ENCODE results near the gene TUT7. TPM values are rescaled to one million over a fixed set of nuclear protein-coding genes. Genes with fewer than 3 reads are reported as not detected.
"Not testable (repeated sequence)": the region's sequence is repeated elsewhere in the genome, so short reads cannot be mapped to it uniquely, and the experiment has no call there.

The TUT7 gene
- total RNA-seq, 1 experiment from 2014 or later, result 37.4 TPM

DNA sequence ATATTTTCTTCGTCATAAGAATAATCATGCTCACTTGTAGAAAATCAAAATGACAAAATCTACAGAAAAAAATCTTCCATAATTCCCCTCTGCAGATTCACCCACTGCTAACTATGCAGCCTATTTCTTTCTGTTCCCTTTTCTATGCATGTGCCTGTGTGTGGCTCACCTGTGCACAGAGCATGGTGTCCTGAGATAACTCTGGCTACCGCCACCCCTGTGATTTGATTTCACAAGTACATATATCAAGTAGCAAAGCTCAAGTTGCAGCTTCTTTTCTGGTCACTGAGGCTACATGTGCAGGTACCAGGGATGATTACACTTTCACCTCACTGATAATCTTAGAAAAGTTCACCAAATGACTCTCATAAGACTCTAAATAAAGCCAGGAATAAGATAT lies 53.5 kb downstream of the TUT7 start:
- peaks cover 96% of the 10 kb centered on the region for H3K36me3 Mint-ChIP-seq (ENCODE audit: insufficient read depth, unreplicated experiment)
- no peak for DNase-seq (ENCODE audit: unreplicated experiment)
- H3K27ac Mint-ChIP-seq (ENCODE audit: low read depth, unreplicated experiment), result no peak overlapping the region
- CTCF ChIA-PET, result no interaction called here
- peaks cover 23% of the 10 kb centered on the region for H3K4me1 Mint-ChIP-seq (ENCODE audit: insufficient read depth, unreplicated experiment)
- POLR2A ChIA-PET, result interaction anchor here (0.8 to 2.6 kb wide), 2 partner anchors 7 to 18 kb away, joined by 5 to 7 read pairs; partner anchors contain the start of gene ISCA1
- TF ChIP-seq CTCF (IDR thresholded peaks at IDR 0.05; ENCODE audit: unreplicated experiment), result no peak
- no peak overlapping the region for H3K4me3 Mint-ChIP-seq (ENCODE audit: unreplicated experiment)
- no peaks in the 10 kb centered on the region for H3K9me3 Mint-ChIP-seq (ENCODE audit: unreplicated experiment)
- no TSS peak for BruUV-seq (replicated peaks)
- H3K27me3 Mint-ChIP-seq (ENCODE audit: insufficient read depth, unreplicated experiment), result no peaks in the 10 kb centered on the region
- intact Hi-C loops (cut with micrococcal nuclease), result no loop called here

- intact Hi-C loops (cut with micrococcal nuclease), result loop anchor here (5.0 kb wide), 1 partner anchor 48 kb away; no protein-coding TSS in a partner anchor
- H3K36me3 Mint-ChIP-seq (ENCODE audit: insufficient read depth, unreplicated experiment), result peaks cover 95% of the 10 kb centered on the region
- H3K4me3 Mint-ChIP-seq (ENCODE audit: unreplicated experiment), result no peak overlapping the region
- ChIA-PET CTCF (no interaction called here), POLR2A (interaction anchor here (0.5 to 2.6 kb wide), 2 partner anchors 9 to 31 kb away, joined by 3 to 7 read pairs; no protein-coding TSS in a partner anchor)
- H3K27ac Mint-ChIP-seq (ENCODE audit: low read depth, unreplicated experiment), result no peak overlapping the region
- no peaks in the 10 kb centered on the region for H3K9me3 Mint-ChIP-seq (ENCODE audit: unreplicated experiment)
- no peaks in the 10 kb centered on the region for H3K27me3 Mint-ChIP-seq (ENCODE audit: insufficient read depth, unreplicated experiment)
- no peak for TF ChIP-seq CTCF (IDR thresholded peaks at IDR 0.05; ENCODE audit: unreplicated experiment)
- BruUV-seq (replicated peaks), result no TSS peak
- H3K4me1 Mint-ChIP-seq (ENCODE audit: insufficient read depth, unreplicated experiment), result peaks cover 21% of the 10 kb centered on the region
- no peak for DNase-seq (ENCODE audit: unreplicated experiment)
Observed at GRCh38 chr9:86298873-86299272, 55.3 kb downstream of the TUT7 start.

- H3K4me3 Mint-ChIP-seq (ENCODE audit: unreplicated experiment); H3K4me1 Mint-ChIP-seq (ENCODE audit: insufficient read depth, unreplicated experiment); DNase-seq (ENCODE audit: unreplicated experiment); intact Hi-C loops (cut with micrococcal nuclease); H3K9me3 Mint-ChIP-seq (ENCODE audit: unreplicated experiment); POLR2A ChIA-PET; H3K27ac Mint-ChIP-seq (ENCODE audit: low read depth, unreplicated experiment); BruUV-seq (replicated peaks); CTCF ChIA-PET; H3K27me3 Mint-ChIP-seq (ENCODE audit: insufficient read depth, unreplicated experiment): not testable (repeated sequence)
- peaks cover 92% of the 10 kb centered on the region for H3K36me3 Mint-ChIP-seq (ENCODE audit: insufficient read depth, unreplicated experiment)
Observed at GRCh38 chr9:86290341-86290740, 63.9 kb downstream of the TUT7 start.

- H3K9me3 Mint-ChIP-seq (ENCODE audit: unreplicated experiment), result no peaks in the 10 kb centered on the region
- peak overlapping the region; percentile 66 for H3K27ac Mint-ChIP-seq (ENCODE audit: low read depth, unreplicated experiment)
- POLR2A ChIA-PET, result no interaction called here
- peaks cover 2% of the 10 kb centered on the region for H3K4me1 Mint-ChIP-seq (ENCODE audit: insufficient read depth, unreplicated experiment)
- peaks cover 87% of the 10 kb centered on the region for H3K36me3 Mint-ChIP-seq (ENCODE audit: insufficient read depth, unreplicated experiment)
- CTCF ChIA-PET, result interaction anchor here (0.6 kb wide), 1 partner anchor 33 kb away, joined by 3 read pairs; no protein-coding TSS in a partner anchor
- no peaks in the 10 kb centered on the region for H3K27me3 Mint-ChIP-seq (ENCODE audit: insufficient read depth, unreplicated experiment)
- no peak for DNase-seq (ENCODE audit: unreplicated experiment)
- intact Hi-C loops (cut with micrococcal nuclease), result no loop called here
- BruUV-seq (replicated peaks), result no TSS peak
- no peak for TF ChIP-seq CTCF (IDR thresholded peaks at IDR 0.05; ENCODE audit: unreplicated experiment)
- no peak overlapping the region for H3K4me3 Mint-ChIP-seq (ENCODE audit: unreplicated experiment)
Observed at GRCh38 chr9:86288499-86289198, 65.6 kb downstream of the TUT7 start.

All from MCF 10A (cell line).